Activated naive CD4-positive, alpha-beta T cell treated with anti-CD3 and anti-CD28 coated beads, Interleukin-2, amount 10 ng/mL, durations not matched to agents 7 days and 5 days (primary cell): ENCODE data around the gene TBC1D22A.

Experiments
- CTCF ChIA-PET: fragments of 350-600 bp; sonication (Branson Sonifier 250); formaldehyde crosslinking; loops from one replicate; lab custom pipeline; 2021; ENCODE audit warnings: antibody characterized with exemption; lab: Charles Lee
- DNase-seq: peaks from one replicate; pipeline ENCODE4 v3.0.0-alpha.2; 2020
- H3K27ac Mint-ChIP-seq: one replicate; pipeline ENCODE4 v1.8.0; 2021; ENCODE audit warnings: mild to moderate bottlenecking, moderate library complexity, mixed read lengths
- H3K27me3 Mint-ChIP-seq: one replicate; pipeline ENCODE4 v1.8.0; 2021; ENCODE audit warnings: mild to moderate bottlenecking, mixed read lengths
- H3K36me3 Mint-ChIP-seq: one replicate; pipeline ENCODE4 v1.8.0; 2021; ENCODE audit warnings: mixed read lengths
- H3K4me1 Mint-ChIP-seq: one replicate; pipeline ENCODE4 v1.8.0; 2021; ENCODE audit warnings: mixed read lengths
- H3K4me3 Mint-ChIP-seq: one replicate; pipeline ENCODE4 v1.8.0; 2021; ENCODE audit warnings: mild to moderate bottlenecking, moderate library complexity, mixed read lengths
- H3K9me3 Mint-ChIP-seq: one replicate; pipeline ENCODE4 v1.8.0; 2021; ENCODE audit warnings: mixed read lengths

TBC1D22A gene

GRCh38 chr22:46962406-46962805, 200.0 kb downstream of the TBC1D22A start:
- CTCF ChIA-PET: no interaction called here
- DNase-seq: no peak
- Mint-ChIP-seq H3K4me1 (no peaks in the 10 kb centered on the region), H3K27ac (no peak overlapping the region), H3K36me3 (no peaks in the 10 kb centered on the region), H3K27me3 (no peaks in the 10 kb centered on the region), H3K9me3 (no peaks in the 10 kb centered on the region), H3K4me3 (no peak overlapping the region)

GRCh38 chr22:46963672-46964545, 201.5 kb downstream of the TBC1D22A start:
- no peaks in the 10 kb centered on the region for H3K9me3 Mint-ChIP-seq
- H3K27ac Mint-ChIP-seq: no peak overlapping the region
- no peak overlapping the region for H3K4me3 Mint-ChIP-seq
- CTCF ChIA-PET: no interaction called here
- H3K4me1 Mint-ChIP-seq: no peaks in the 10 kb centered on the region
- no peaks in the 10 kb centered on the region for H3K36me3 Mint-ChIP-seq
- DNase-seq: no peak
- H3K27me3 Mint-ChIP-seq: no peaks in the 10 kb centered on the region

- H3K9me3 Mint-ChIP-seq: no peaks in the 10 kb centered on the region
- H3K4me3 Mint-ChIP-seq: no peak overlapping the region
- peaks cover 6% of the 10 kb centered on the region for H3K4me1 Mint-ChIP-seq
- DNase-seq: no peak
- H3K27me3 Mint-ChIP-seq: no peaks in the 10 kb centered on the region
- CTCF ChIA-PET: no interaction called here
- no peak overlapping the region for H3K27ac Mint-ChIP-seq
- no peaks in the 10 kb centered on the region for H3K36me3 Mint-ChIP-seq
Measured at GRCh38 chr22:46964773-46965550, 202.5 kb downstream of the TBC1D22A start.

- no peak for DNase-seq
- H3K4me1 Mint-ChIP-seq: peaks cover 10% of the 10 kb centered on the region
- H3K36me3 Mint-ChIP-seq: no peaks in the 10 kb centered on the region
- H3K27ac Mint-ChIP-seq: no peak overlapping the region
- H3K9me3 Mint-ChIP-seq: no peaks in the 10 kb centered on the region
- H3K27me3 Mint-ChIP-seq: no peaks in the 10 kb centered on the region
- H3K4me3 Mint-ChIP-seq: no peak overlapping the region
- CTCF ChIA-PET: no interaction called here
Measured at GRCh38 chr22:46965555-46966494, 203.4 kb downstream of the TBC1D22A start.

GRCh38 chr22:46966495-46966845, 204.0 kb downstream of the TBC1D22A start:
- no peaks in the 10 kb centered on the region for H3K27me3 Mint-ChIP-seq
- H3K9me3 Mint-ChIP-seq: no peaks in the 10 kb centered on the region
- no peaks in the 10 kb centered on the region for H3K36me3 Mint-ChIP-seq
- no peak overlapping the region for H3K27ac Mint-ChIP-seq
- no peak overlapping the region for H3K4me3 Mint-ChIP-seq
- peaks cover 10% of the 10 kb centered on the region for H3K4me1 Mint-ChIP-seq
- no peak for DNase-seq
- CTCF ChIA-PET: no interaction called here

- no peak overlapping the region for H3K4me3 Mint-ChIP-seq
- H3K27me3 Mint-ChIP-seq: no peaks in the 10 kb centered on the region
- H3K27ac Mint-ChIP-seq: no peak overlapping the region
- no peaks in the 10 kb centered on the region for H3K36me3 Mint-ChIP-seq
- no peaks in the 10 kb centered on the region for H3K9me3 Mint-ChIP-seq
- peaks cover 10% of the 10 kb centered on the region for H3K4me1 Mint-ChIP-seq
- no peak for DNase-seq
- CTCF ChIA-PET: no interaction called here
Measured at GRCh38 chr22:46966846-46967245, 204.4 kb downstream of the TBC1D22A start.

GRCh38 chr22:46967445-46968358, 205.3 kb downstream of the TBC1D22A start:
- peaks cover 10% of the 10 kb centered on the region for H3K4me1 Mint-ChIP-seq
- H3K4me3 Mint-ChIP-seq: no peak overlapping the region

GRCh38 chr22:46968359-46968740, 205.9 kb downstream of the TBC1D22A start:
- no peak for DNase-seq
- peaks cover 10% of the 10 kb centered on the region for H3K4me1 Mint-ChIP-seq
- H3K4me3 Mint-ChIP-seq: no peak overlapping the region
- no peaks in the 10 kb centered on the region for H3K36me3 Mint-ChIP-seq
- H3K9me3 Mint-ChIP-seq: no peaks in the 10 kb centered on the region
- CTCF ChIA-PET: interaction anchor here (0.7 kb wide), 1 partner anchor 210 kb away, joined by 3 read pairs; no protein-coding TSS in a partner anchor
- no peaks in the 10 kb centered on the region for H3K27me3 Mint-ChIP-seq
- no peak overlapping the region for H3K27ac Mint-ChIP-seq

More at GRCh38 chr22:46967445-46968358, 205.3 kb downstream of the TBC1D22A start:
- no peaks in the 10 kb centered on the region for H3K27me3 Mint-ChIP-seq
- DNase-seq: no peak
- no peak overlapping the region for H3K27ac Mint-ChIP-seq
- H3K9me3 Mint-ChIP-seq: no peaks in the 10 kb centered on the region
- no peaks in the 10 kb centered on the region for H3K36me3 Mint-ChIP-seq
- CTCF ChIA-PET: interaction anchor here (0.7 kb wide), 1 partner anchor 209 kb away, joined by 3 read pairs; no protein-coding TSS in a partner anchor

GRCh38 chr22:46968848-46969247, 206.4 kb downstream of the TBC1D22A start:
- CTCF ChIA-PET: no interaction called here
- no peak for DNase-seq
- Mint-ChIP-seq H3K27me3 (no peaks in the 10 kb centered on the region), H3K4me1 (peaks cover 10% of the 10 kb centered on the region), H3K9me3 (no peaks in the 10 kb centered on the region), H3K36me3 (no peaks in the 10 kb centered on the region), H3K4me3 (no peak overlapping the region), H3K27ac (no peak overlapping the region)

- peaks cover 10% of the 10 kb centered on the region for H3K4me1 Mint-ChIP-seq
- CTCF ChIA-PET: no interaction called here
- no peak overlapping the region for H3K27ac Mint-ChIP-seq
- H3K36me3 Mint-ChIP-seq: no peaks in the 10 kb centered on the region
- DNase-seq: no peak
- H3K9me3 Mint-ChIP-seq: no peaks in the 10 kb centered on the region
- H3K27me3 Mint-ChIP-seq: no peaks in the 10 kb centered on the region
- H3K4me3 Mint-ChIP-seq: no peak overlapping the region
Measured at GRCh38 chr22:46969491-46969890, 207.0 kb downstream of the TBC1D22A start.

- no peak for DNase-seq
- Mint-ChIP-seq H3K4me3 (no peak overlapping the region), H3K27ac (no peak overlapping the region), H3K36me3 (no peaks in the 10 kb centered on the region), H3K27me3 (no peaks in the 10 kb centered on the region), H3K9me3 (no peaks in the 10 kb centered on the region), H3K4me1 (peaks cover 10% of the 10 kb centered on the region)
- CTCF ChIA-PET: no interaction called here
Measured at GRCh38 chr22:46969961-46970360, 207.5 kb downstream of the TBC1D22A start.

- CTCF ChIA-PET: no interaction called here
- Mint-ChIP-seq H3K36me3 (peaks cover 2% of the 10 kb centered on the region), H3K27me3 (no peaks in the 10 kb centered on the region), H3K4me1 (peaks cover 10% of the 10 kb centered on the region), H3K27ac (no peak overlapping the region), H3K4me3 (no peak overlapping the region), H3K9me3 (no peaks in the 10 kb centered on the region)
- DNase-seq: no peak
Measured at GRCh38 chr22:46970411-46971098, 208.1 kb downstream of the TBC1D22A start.
